DMS 273 (cell line): ENCODE results near the gene MGAT4B.

ENCODE experiments used
- DNase-seq: peaks from one replicate; lab custom pipeline; 2025; ENCODE audit not compliant: unreplicated experiment; lab: John Stamatoyannopoulos, UW

MGAT4B gene

GRCh38 chr5:179827680-179828079, 21.0 kb upstream of the MGAT4B start:
- DNase-seq, result no peak

- DNase-seq, result peak; percentile 50
Measured at GRCh38 chr5:179825655-179826182, 19.1 kb upstream of the MGAT4B start.

DNA sequence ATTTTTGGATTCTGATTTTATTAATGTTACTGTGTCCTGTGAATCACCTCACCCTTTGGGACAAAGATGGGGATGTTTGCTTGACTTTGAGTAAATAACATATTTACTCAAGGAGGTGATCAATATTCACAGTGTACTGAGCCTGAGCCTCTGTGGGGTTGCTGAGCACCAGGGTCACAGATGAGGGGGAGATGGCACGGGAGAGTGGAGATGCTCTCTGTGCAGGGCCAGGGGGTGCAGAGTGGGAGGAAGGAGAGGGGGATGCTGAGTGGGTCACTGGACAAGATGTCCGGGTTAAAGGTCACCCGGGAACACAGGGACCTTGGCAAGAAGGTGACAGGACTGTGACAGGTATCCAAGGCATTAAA, 18.1 kb upstream of the MGAT4B start:
- no peak for DNase-seq

- no peak for DNase-seq
Measured at GRCh38 chr5:179823937-179824744, 17.5 kb upstream of the MGAT4B start.

- DNase-seq, result no peak
Measured at GRCh38 chr5:179822444-179822990, 15.9 kb upstream of the MGAT4B start.

DNA sequence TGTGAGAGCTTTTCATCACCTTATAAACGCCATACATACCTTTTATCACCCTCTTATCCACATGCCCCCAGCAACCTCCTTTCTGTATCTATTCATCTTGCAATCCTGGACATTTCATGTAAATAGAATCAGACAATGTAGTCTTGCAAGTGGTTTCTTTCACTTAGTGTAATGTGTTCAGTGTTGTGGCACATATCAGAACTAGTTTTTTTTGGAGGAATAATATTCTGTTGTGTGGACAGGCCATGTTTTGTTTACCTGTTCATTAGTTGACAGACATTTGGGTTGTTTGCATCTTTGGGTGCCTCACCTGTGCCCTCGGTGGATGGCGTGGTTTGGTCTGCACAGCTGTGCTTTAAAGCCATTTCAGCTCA, 15.4 kb upstream of the MGAT4B start:
- DNase-seq, result no peak

DNA sequence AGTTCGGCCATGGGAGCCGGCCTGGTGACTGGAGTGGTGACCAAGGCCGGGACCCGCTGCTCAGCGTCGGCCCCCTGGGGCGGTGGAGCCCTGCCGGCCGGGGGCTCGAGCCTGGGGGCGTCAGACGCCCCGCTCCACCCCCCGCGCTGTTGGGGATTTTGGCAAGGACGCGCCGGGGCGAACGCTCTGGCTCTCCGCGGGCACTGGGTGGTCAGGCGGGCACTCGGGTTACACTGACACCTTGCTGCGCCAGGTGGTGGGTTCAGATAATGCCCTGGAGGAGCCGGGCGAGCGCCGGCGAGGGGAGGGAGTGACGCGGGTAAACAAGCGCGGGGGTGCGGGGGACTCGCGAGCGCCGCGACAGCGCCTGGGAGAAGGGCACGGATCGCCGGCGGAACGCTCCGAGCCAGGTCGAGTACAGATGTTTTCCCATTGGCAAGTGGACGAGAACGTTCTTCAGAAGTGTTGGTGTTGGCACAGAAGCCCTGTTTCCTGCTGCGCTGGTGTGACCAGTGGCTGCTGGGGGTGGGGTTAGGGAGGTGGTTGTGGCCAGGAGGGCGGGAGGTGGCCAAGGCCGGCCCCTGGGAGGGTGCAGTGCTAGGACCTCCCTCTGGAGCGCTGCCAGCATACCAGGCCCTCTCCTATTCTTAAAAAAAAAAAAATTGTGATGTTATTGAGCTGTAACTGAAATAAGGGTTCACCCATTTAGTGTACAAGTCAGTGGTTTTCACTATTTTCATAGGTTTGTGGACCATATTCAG, 14.8 kb upstream of the MGAT4B start:
- DNase-seq, result peak; percentile 91

DNA sequence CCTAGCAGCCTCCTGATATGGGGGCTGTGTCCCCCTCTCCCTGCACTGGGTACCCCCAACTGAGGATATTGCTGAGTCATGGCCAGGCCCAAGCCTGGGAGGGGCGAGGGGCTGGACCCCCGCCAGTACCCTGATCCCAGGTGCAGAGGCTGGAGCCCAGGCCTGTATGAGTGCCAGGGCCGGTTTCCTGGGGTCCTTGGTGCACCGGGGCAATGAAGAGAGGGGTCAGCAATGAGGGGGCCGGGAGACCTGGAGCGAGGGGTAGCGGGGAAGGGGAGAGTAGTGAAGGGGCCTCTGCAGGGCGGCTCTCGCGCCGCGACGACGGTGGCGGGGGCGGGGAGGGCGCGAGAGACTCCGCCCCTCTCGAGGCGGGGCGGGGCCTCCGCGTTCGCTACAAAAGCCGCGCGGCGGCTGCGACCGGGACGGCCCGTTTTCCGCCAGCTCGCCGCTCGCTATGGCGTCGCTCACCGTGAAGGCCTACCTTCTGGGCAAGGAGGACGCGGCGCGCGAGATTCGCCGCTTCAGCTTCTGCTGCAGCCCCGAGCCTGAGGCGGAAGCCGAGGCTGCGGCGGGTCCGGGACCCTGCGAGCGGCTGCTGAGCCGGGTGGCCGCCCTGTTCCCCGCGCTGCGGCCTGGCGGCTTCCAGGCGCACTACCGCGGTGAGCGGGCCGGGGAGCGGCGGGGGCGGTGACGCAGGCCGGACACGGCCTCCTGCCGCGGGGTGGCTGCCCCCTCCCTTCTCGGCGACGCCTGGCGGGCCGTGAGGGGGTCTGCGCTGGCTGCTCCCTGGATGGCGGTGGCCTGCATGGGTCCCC, 14.0 kb upstream of the MGAT4B start, which contains the start of gene SQSTM1:
TSS of gene SQSTM1 (plus strand) at position 423 of the 815 bp plus-strand sequence. CDS start at position 455, 32 bp downstream.
- peak; percentile 90 for DNase-seq

DNA sequence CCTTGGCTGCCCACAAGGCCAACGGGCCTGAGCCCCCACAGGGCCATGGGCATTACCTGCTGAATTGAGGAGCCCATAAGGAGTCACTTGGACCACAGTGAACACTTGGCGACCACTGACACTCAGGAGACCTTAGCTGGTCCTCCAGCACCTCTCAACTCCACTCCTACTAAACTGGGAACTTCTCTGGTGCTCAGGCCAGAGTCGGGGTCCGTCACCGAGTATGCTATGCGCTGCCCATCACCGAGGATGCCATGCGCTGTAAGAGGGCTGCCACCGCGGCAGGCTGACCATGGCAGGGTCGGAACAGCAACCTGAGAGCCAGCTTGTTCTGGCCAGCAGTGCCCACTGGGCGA, 13.4 kb upstream of the MGAT4B start:
- no peak for DNase-seq

- DNase-seq, result peak; percentile 60
Measured at GRCh38 chr5:179819296-179820126, 12.8 kb upstream of the MGAT4B start.

DNA sequence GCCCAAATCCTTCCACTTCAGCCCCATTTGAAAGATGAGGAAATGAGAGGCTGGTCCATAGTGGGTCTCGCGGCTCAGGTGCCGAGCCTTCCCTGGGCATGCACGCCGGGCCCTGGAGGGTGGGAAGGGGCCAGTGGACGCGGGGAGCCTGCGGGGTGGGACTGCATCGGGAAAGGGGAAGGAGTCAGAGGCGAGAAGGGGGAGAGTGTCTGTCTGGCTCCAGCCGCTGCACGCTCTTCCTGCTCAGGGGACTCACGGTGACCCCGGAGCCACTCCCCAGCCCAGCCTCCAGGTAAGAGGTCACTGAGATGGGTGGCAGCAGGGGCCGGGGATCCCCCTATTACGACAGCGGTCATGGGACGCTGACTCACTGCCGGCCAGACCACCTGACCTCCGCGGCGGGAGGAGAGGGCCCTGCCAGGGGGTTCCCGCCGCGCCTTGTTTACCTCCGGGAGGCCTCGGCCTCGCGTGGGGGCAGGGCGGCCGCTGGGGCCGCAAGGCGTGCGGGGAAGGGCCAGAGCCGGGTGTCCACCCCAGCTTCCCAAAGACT, 12.2 kb upstream of the MGAT4B start:
- DNase-seq, result peak; percentile 77

DNA sequence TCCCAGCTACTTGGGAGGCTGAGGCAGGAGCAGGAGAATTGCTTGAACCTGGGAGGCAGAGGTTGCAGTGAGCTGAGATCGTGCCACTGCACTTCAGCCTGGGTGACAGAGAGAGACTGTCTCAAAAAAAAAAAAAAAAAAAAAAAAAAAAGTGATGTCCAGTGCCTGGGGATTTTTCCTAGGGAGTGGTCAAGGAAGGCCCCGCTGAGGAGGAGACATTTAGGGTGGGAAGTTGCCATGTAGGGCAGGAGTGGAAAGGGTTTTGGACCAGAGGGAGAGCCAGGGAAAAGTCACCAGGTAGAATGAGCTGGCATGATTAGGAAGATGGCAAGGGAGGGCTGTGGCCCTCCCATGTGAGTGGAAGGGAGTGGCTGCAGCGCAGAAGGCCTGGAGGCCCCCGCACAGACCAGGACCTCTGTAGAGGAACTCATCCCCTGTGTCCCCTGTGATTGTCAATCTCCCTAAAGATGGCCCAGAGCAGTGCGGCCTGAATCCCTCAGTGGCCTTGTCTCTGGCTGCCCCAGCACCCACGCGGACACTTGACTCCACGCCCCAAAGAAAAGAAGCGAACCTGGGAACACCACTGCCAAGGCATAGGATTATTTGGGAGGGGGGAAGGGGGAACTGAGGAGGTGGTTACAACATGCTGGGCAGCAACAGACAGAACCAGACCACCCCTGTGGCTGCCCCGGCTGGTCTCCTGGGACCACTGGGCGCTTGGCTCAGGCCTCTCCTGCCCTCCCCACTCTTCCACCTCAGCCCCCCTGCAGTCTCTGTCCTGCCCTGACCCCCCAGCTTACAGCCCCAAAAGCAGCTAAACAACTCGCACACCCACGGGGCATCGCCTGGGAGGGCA, 11.5 kb upstream of the MGAT4B start:
- no peak for DNase-seq

- DNase-seq, result no peak
Measured at GRCh38 chr5:179817470-179817840, 10.8 kb upstream of the MGAT4B start.

- DNase-seq, result no peak
Measured at GRCh38 chr5:179816796-179817469, 10.3 kb upstream of the MGAT4B start.

DNA sequence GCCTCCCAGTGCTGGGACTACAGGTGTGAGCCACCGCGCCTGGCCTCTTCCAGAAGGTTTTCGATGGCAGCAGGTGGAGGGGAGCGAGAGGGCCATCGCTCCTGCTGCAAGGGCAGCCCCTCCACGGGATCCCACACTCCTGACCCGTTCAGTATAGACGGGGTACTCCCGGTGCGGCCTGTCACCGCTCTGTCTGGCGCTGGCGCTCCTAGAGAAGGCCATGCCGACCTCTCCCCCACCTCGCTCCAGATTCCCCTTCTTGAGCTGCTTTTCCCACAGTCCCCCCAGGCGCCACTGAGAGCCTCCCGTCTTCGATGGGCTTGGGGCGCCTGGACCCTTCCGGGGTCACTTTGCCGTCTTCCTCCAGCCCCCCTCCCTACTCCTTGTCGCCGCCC, 9.7 kb upstream of the MGAT4B start:
- DNase-seq, result no peak

- no peak for DNase-seq
Measured at GRCh38 chr5:179815491-179816249, 9.0 kb upstream of the MGAT4B start.

DNA sequence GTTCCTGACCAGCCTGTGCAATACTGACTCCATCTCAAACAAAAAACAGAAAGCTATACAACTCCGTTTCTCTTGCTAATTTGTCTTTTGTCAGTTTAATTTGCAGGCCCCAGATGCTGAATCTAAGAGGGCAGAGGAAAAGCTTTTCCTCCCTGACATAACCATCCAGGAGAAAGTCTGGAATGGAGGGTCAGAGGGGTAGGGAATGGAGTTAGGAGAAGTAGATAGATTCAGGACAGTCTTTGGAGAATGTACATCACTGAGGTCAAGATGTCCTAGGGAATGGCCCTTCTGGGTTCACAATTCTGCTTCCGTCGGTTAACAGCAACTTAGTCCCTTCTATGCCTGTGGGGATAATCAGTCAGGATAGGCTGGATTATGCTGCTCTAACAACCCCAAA, 7.4 kb upstream of the MGAT4B start:
- no peak for DNase-seq
